Heart right ventricle (tissue), 16 donors: ENCODE data around the gene CALB2. TPM values are rescaled to one million over a fixed set of nuclear protein-coding genes. Genes with fewer than 3 reads are reported as not detected.

Experiments used
- ATAC-seq, 8 donors: fragments of 200-7000 bp; cut with Tn5 transposase; one replicate each; pipeline ENCODE4 v1.9.1; 2020; ENCODE audit warnings: mild to moderate bottlenecking in 8 of 8, moderate library complexity in 8 of 8, moderate number of reproducible peaks in 1 of 8
- DNase-seq, 2 donors: peaks; one replicate each; pipeline ENCODE4 v3.0.0-alpha.2; 2020
- H3K27ac ChIP-seq, 10 donors: fragments of 200-600 bp; sonication (generic) in 2 of 10; one replicate each; pipeline versions ENCODE4 v1.5.0 to v1.8.0; 2020 to 2022; ENCODE audit warnings: mild to moderate bottlenecking in 3 of 10
- H3K27me3 ChIP-seq, 7 donors: fragments of 200-600 bp; one replicate each; pipeline ENCODE4 v1.8.0; 2021 to 2022; ENCODE audit warnings: mild to moderate bottlenecking in 2 of 7
- H3K36me3 ChIP-seq, 9 donors: fragments of 200-600 bp; sonication (generic) in 1 of 9; one replicate each; pipeline versions ENCODE4 v1.5.0 to v1.8.0; 2020 to 2022; ENCODE audit warnings: mild to moderate bottlenecking in 2 of 9
- H3K4me1 ChIP-seq, 9 donors: fragments of 200-600 bp; sonication (generic) in 1 of 9; one replicate each; pipeline versions ENCODE4 v1.5.0 to v1.8.0; 2020 to 2022; ENCODE audit warnings: mild to moderate bottlenecking in 4 of 9
- H3K4me3 ChIP-seq, 10 donors: fragments of 200-600 bp; sonication (generic) in 2 of 10; one replicate each; pipeline versions ENCODE4 v1.5.0 to v1.8.0; 2020 to 2022; ENCODE audit warnings: mild to moderate bottlenecking in 7 of 10, moderate library complexity in 2 of 10
- H3K9me3 ChIP-seq, 11 donors: fragments of 200-600 bp in 10 of 11; sonication (generic) in 2 of 11; one replicate each; pipeline versions ENCODE4 v1.5.0 to v1.8.0; 2013 to 2022; ENCODE audit warnings: mild to moderate bottlenecking in 2 of 11, control low read depth in 1 of 11, moderate library complexity in 1 of 11
- CTCF ChIP-seq, 9 donors: fragments of 200-600 bp; sonication (generic) in 2 of 9; IDR thresholded peaks; one replicate each; pipeline versions ENCODE4 v1.5.0 to v1.8.0; 2021 to 2022; ENCODE audit warnings: antibody characterized with exemption in 9 of 9, mild to moderate bottlenecking in 5 of 9, moderate library complexity in 1 of 9
- WGBS, 2 donors: extraction: QIAGEN DNeasy Blood & Tissue Kit; methylation state at CpG; one replicate each; pipeline ENCODE4 v1.1.7; 2013; ENCODE audit warnings: inconsistent platforms in 1 of 2; 5-methylcytosine and 5-hydroxymethylcytosine counted together
- intact Hi-C, 10 donors: fragments of 100-400 bp; cut with DNase I; formaldehyde crosslinking; loops; one replicate each; pipeline versions ENCODE4 v1.11.1 to v1.14.2; 2022
- polyA plus RNA-seq, 2 donors: library from polyadenylated mRNA; stranded (reverse); fragments of 200-250 nt; gene quantifications; one replicate each; pipeline ENCODE4 v1.2.3, GENCODE V29; 2013
- total RNA-seq, 10 donors: library from RNA; stranded (reverse); fragmentation: NEBNext Ultra II Directional in 3 of 10; extraction: Animal tissue kit (Norgen Biotek cat#: 25700) in 3 of 10; gene quantifications; one replicate each; pipeline versions ENCODE4 v1.2.1 to v1.2.4, GENCODE V29; 2021 to 2023
- donor health status: Arrhythmogenic right ventricular cardiomyopathy.
- donor health status: ischemic (EF 13 %, LVEDD 7.1; RV severe dilation, severe dysfunction).
- donor health status: healthy with polysubstance abuse.
- donor health status: DM: no; HTN: yes; CAD: no.
- donor health status: DM: no; HTN: no; CAD: no.
- donor health status: ischemic (EF 25% LVEDD 6.9; RV normal size, moderate dysfunction).
- donor health status: ischemic (EF 25% LVEDD 5.7; RV mildly dilated, moderate dysfunction).
- donor health status: healthy.
- donor health status: DM: yes; HTN: yes; CAD: no.
- donor health status: Ischemic cardiomyopathy.
- donor health status: ischemic (EF 35%, LVEDD 5.7; RV mildly dilated, moderate dysfunction).
- donor health status: nonischemic (EF 11% LVEDD 7.7; RV severe dilation, severe dysfunction).
- donor health status: DM: yes; HTN: yes; CAD: no.
- donor health status: PGD.
- donor health status: ischemic (EF 29% LVEDD 5.4; RV normal size, mild dysfunction).
- donor health status: nonischemic (EF 23%, LVEDD 6.1; RV moderate dilation, normal function).

CALB2 gene
- total and polyA plus RNA-seq, 12 donors: 0.16 to 3.7 (median 1.2) TPM; not detected in 3

GRCh38 chr16:71341881-71342280 is 16.6 kb upstream of the CALB2 start:
- H3K27me3 ChIP-seq: peaks cover 0 to 37% (median 14%) of the 10 kb centered on the region in 7 donors
- no peaks in the 10 kb centered on the region for H3K9me3 ChIP-seq
- DNase-seq (no peak), ATAC-seq (no peak)
- no peak overlapping the region for H3K27ac ChIP-seq
- H3K4me1 ChIP-seq: no peaks in the 10 kb centered on the region
- TF ChIP-seq CTCF (IDR thresholded peaks at IDR 0.05): no peak
- intact Hi-C loops: loop anchor here in 1 of 10 donors (10.0 kb wide), 1 partner anchor 63 kb away; no protein-coding TSS in a partner anchor
- WGBS, 2 donors: 85 to 90% methylated on average over 5 of the region's 5 CpGs
- H3K36me3 ChIP-seq: no peaks in the 10 kb centered on the region
- H3K4me3 ChIP-seq: no peak overlapping the region

GRCh38 chr16:71343078-71343477 is 15.4 kb upstream of the CALB2 start:
- 77 to 83% methylated on average over 8 of the region's 8 CpGs for WGBS, 2 donors
- H3K4me3 ChIP-seq: no peak overlapping the region
- peaks cover 0 to 32% (median 14%) of the 10 kb centered on the region in 7 donors for H3K27me3 ChIP-seq
- no peaks in the 10 kb centered on the region for H3K4me1 ChIP-seq
- no peak for TF ChIP-seq CTCF (IDR thresholded peaks at IDR 0.05)
- intact Hi-C loops: loop anchor here in 1 of 10 donors (10.0 kb wide), 1 partner anchor 62 kb away; no protein-coding TSS in a partner anchor
- no peak overlapping the region for H3K27ac ChIP-seq
- H3K36me3 ChIP-seq: no peaks in the 10 kb centered on the region
- DNase-seq (no peak), ATAC-seq (no peak)
- H3K9me3 ChIP-seq: no peaks in the 10 kb centered on the region

- H3K4me1 ChIP-seq: no peaks in the 10 kb centered on the region
- no peak for DNase-seq
- TF ChIP-seq CTCF (IDR thresholded peaks at IDR 0.05): no peak
- WGBS, 2 donors: 63 to 72% methylated on average over 13 of the region's 13 CpGs
- no peak for ATAC-seq
- peaks cover 0 to 28% (median 14%) of the 10 kb centered on the region in 7 donors for H3K27me3 ChIP-seq
- intact Hi-C loops: loop anchor here in 1 of 10 donors (10.0 kb wide), 1 partner anchor 60 kb away; no protein-coding TSS in a partner anchor
- H3K9me3 ChIP-seq: no peaks in the 10 kb centered on the region
- no peak overlapping the region for H3K27ac ChIP-seq
- H3K4me3 ChIP-seq: no peak overlapping the region
- no peaks in the 10 kb centered on the region for H3K36me3 ChIP-seq
Observed at GRCh38 chr16:71344315-71344905, 14.1 kb upstream of the CALB2 start.

GRCh38 chr16:71345031-71345430 is 13.5 kb upstream of the CALB2 start:
- no peak for ATAC-seq
- Histone ChIP-seq H3K4me3 (no peak overlapping the region), H3K27me3 (peaks cover 0 to 27% (median 14%) of the 10 kb centered on the region in 7 donors), H3K4me1 (no peaks in the 10 kb centered on the region), H3K27ac (no peak overlapping the region), H3K36me3 (no peaks in the 10 kb centered on the region), H3K9me3 (no peaks in the 10 kb centered on the region)
- no peak for TF ChIP-seq CTCF (IDR thresholded peaks at IDR 0.05)
- DNase-seq: no peak
- WGBS, 2 donors: 48 to 68% methylated on average over 10 of the region's 10 CpGs
- intact Hi-C loops: loop anchor here in 1 of 10 donors (10.0 kb wide), 1 partner anchor 60 kb away; no protein-coding TSS in a partner anchor
